Measurements from ENCODE around the gene PTPRD. TPM values are rescaled to one million over a fixed set of nuclear protein-coding genes. Genes with fewer than 3 reads are reported as not detected.

The PTPRD gene
- total and polyA plus RNA-seq, 2 donors (not counting 1 experiment from before 2014, with no cell fraction given), result 0.35 to 4.8 TPM

DNA sequence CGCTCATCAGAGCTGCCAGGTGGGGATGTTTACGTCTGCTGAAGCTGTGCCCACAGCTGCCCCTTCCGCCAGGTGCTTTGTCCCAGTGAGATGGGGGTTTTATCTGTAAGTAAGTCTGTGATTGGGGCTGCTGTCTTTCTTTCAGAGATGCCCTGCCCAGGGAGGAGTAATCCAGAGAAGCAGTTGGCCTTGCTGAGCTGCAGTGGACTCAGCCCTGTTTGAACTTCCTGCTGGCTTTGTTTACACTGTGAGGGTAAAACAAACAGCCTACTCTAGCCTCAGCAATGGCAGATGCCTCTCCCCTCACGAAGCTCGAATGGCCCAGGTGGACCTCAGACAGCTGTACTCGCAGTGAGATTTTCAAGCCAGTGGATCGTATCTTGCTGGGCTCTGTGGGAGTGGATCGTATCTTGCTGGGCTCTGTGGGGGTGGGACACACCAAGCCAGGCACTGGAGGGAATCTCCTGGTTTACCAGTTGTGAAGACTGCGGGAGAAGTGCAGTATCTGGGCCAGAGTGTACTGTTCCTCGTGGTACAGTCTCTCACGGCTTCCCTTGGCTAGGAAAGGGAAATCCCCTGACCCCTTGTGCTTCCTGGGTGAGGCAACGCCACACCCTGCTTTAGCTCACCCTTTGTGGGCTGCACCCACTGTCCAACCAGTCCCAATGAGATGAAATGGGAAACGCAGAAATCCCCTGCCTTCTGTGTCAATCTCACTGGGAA is 2283.1 kb downstream of the PTPRD start:
- Histone ChIP-seq H3K27ac (ENCODE audit: insufficient read depth, low read length) (no peak overlapping the region), H3K4me1 (ENCODE audit: control insufficient read depth, extremely low read depth, insufficient read depth, low read length) (no peaks in the 10 kb centered on the region), H3K4me2 (ENCODE audit: extremely low read depth, insufficient read depth, low read length) (no peak overlapping the region), H2AFZ (ENCODE audit: low read length) (no peak overlapping the region), H3K4me3 (replicated peaks in 1 of 4; ENCODE audit: control extremely low read depth in 1 of 4, insufficient read depth in 1 of 4, low read depth in 3 of 4, low read length in 4 of 4) (no peak overlapping the region), H4K20me1 (ENCODE audit: control insufficient read depth, extremely low read depth, insufficient read depth, low read length) (no peaks in the 10 kb centered on the region), H3K27me3 (ENCODE audit: control insufficient read depth, insufficient read depth, low read length) (no peaks in the 10 kb centered on the region), H3K79me2 (ENCODE audit: control insufficient read depth, insufficient read depth, low read length) (no peaks in the 10 kb centered on the region), H3K9ac (ENCODE audit: insufficient read depth, low read length) (no peak overlapping the region), H3K36me3 (ENCODE audit: control insufficient read depth, insufficient read depth, low read length) (no peaks in the 10 kb centered on the region), H3K9me3 (ENCODE audit: control insufficient read depth, insufficient read depth, low read depth, low read length) (no peaks in the 10 kb centered on the region)
- no peak for DNase-seq (ENCODE audit: low read depth in 2 of 2)
- TF ChIP-seq, protein P1, sequence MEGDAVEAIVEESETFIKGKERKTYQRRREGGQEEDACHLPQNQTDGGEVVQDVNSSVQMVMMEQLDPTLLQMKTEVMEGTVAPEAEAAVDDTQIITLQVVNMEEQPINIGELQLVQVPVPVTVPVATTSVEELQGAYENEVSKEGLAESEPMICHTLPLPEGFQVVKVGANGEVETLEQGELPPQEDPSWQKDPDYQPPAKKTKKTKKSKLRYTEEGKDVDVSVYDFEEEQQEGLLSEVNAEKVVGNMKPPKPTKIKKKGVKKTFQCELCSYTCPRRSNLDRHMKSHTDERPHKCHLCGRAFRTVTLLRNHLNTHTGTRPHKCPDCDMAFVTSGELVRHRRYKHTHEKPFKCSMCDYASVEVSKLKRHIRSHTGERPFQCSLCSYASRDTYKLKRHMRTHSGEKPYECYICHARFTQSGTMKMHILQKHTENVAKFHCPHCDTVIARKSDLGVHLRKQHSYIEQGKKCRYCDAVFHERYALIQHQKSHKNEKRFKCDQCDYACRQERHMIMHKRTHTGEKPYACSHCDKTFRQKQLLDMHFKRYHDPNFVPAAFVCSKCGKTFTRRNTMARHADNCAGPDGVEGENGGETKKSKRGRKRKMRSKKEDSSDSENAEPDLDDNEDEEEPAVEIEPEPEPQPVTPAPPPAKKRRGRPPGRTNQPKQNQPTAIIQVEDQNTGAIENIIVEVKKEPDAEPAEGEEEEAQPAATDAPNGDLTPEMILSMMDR (conservative IDR thresholded peaks at IDR 0.05 in 1 of 2, IDR thresholded peaks at IDR 0.05 in 1 of 2; ENCODE audit: low read depth in 1 of 2, low read length in 2 of 2), result no peak
- no peak for TF ChIP-seq EZH2 (IDR thresholded peaks at IDR 0.05; ENCODE audit: low read length, missing control alignments)

DNA sequence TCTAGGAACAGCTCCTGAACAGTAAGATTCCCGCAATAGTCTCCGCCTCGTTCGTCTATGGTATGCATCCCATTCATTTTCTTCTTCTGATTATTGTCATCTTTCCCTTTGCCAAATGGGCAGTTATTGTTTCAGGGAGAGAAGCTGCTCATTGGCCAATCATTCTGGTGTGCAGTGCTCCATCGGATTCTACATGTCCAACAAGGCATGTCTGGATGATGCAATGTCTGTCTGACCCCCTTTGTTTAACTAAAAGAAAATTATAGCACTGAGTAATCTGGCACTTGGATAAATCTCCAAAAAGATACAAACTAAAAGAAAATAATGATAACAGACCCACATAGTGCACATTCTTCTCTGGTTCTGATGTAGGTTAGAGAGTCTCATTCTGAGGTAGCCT is 2297.6 kb downstream of the PTPRD start:
- peak; percentile 57 to 60 for DNase-seq (ENCODE audit: low read depth in 2 of 2)
- Histone ChIP-seq H3K4me2 (ENCODE audit: extremely low read depth, insufficient read depth, low read length) (no peak overlapping the region), H3K27ac (ENCODE audit: insufficient read depth, low read length) (no peak overlapping the region), H3K4me1 (ENCODE audit: control insufficient read depth, extremely low read depth, insufficient read depth, low read length) (no peaks in the 10 kb centered on the region), H3K9me3 (ENCODE audit: control insufficient read depth, insufficient read depth, low read depth, low read length) (no peaks in the 10 kb centered on the region), H3K36me3 (ENCODE audit: control insufficient read depth, insufficient read depth, low read length) (no peaks in the 10 kb centered on the region), H4K20me1 (ENCODE audit: control insufficient read depth, extremely low read depth, insufficient read depth, low read length) (no peaks in the 10 kb centered on the region), H3K79me2 (ENCODE audit: control insufficient read depth, insufficient read depth, low read length) (no peaks in the 10 kb centered on the region), H2AFZ (ENCODE audit: low read length) (no peak overlapping the region), H3K9ac (ENCODE audit: insufficient read depth, low read length) (no peak overlapping the region), H3K4me3 (replicated peaks in 1 of 4; ENCODE audit: control extremely low read depth in 1 of 4, insufficient read depth in 1 of 4, low read depth in 3 of 4, low read length in 4 of 4) (no peak overlapping the region), H3K27me3 (ENCODE audit: control insufficient read depth, insufficient read depth, low read length) (no peaks in the 10 kb centered on the region)
- TF ChIP-seq, protein P1 (conservative IDR thresholded peaks at IDR 0.05 in 1 of 2, IDR thresholded peaks at IDR 0.05 in 1 of 2; ENCODE audit: low read depth in 1 of 2, low read length in 2 of 2), result no peak
- TF ChIP-seq EZH2 (IDR thresholded peaks at IDR 0.05; ENCODE audit: low read length, missing control alignments), result no peak

DNA sequence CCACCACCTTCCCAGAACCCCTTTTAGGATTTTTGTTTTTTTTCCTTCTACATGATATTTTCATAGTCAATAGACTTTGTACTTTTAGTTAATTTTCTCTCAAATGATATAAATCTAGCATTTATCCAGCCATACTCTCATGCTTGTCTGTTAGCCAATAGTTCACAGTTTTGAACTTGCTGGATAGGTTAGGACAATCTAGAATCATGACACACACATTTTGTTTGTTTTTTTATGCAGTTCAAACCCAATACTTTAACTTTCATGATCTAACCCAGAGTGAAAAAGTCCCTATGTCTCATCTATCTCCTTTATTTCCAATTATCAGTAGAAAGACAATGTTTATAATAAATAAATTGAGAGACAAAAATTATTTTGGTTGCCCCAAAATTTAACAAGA is 2303.5 kb downstream of the PTPRD start:
- Histone ChIP-seq H3K4me3 (replicated peaks in 1 of 4; ENCODE audit: control extremely low read depth in 1 of 4, insufficient read depth in 1 of 4, low read depth in 3 of 4, low read length in 4 of 4) (no peak overlapping the region), H3K4me1 (ENCODE audit: control insufficient read depth, extremely low read depth, insufficient read depth, low read length) (no peaks in the 10 kb centered on the region), H3K9ac (ENCODE audit: insufficient read depth, low read length) (no peak overlapping the region), H3K36me3 (ENCODE audit: control insufficient read depth, insufficient read depth, low read length) (no peaks in the 10 kb centered on the region), H2AFZ (ENCODE audit: low read length) (no peak overlapping the region), H3K4me2 (ENCODE audit: extremely low read depth, insufficient read depth, low read length) (no peak overlapping the region), H3K79me2 (ENCODE audit: control insufficient read depth, insufficient read depth, low read length) (no peaks in the 10 kb centered on the region), H3K27ac (ENCODE audit: insufficient read depth, low read length) (no peak overlapping the region), H3K27me3 (ENCODE audit: control insufficient read depth, insufficient read depth, low read length) (no peaks in the 10 kb centered on the region), H4K20me1 (ENCODE audit: control insufficient read depth, extremely low read depth, insufficient read depth, low read length) (no peaks in the 10 kb centered on the region), H3K9me3 (ENCODE audit: control insufficient read depth, insufficient read depth, low read depth, low read length) (no peaks in the 10 kb centered on the region)
- DNase-seq (ENCODE audit: low read depth in 2 of 2), result peak in 1 of 2 donors; percentile 31
- no peak for TF ChIP-seq EZH2 (IDR thresholded peaks at IDR 0.05; ENCODE audit: low read length, missing control alignments)
- TF ChIP-seq, protein P1 (conservative IDR thresholded peaks at IDR 0.05 in 1 of 2, IDR thresholded peaks at IDR 0.05 in 1 of 2; ENCODE audit: low read depth in 1 of 2, low read length in 2 of 2), result no peak

Measured in fibroblast of lung (primary cell).